GM23338 (cell line): ENCODE measurements around the gene SRMS. TPM values are rescaled to one million over a fixed set of nuclear protein-coding genes. Genes with fewer than 3 reads are reported as not detected.

Experiments
- ATAC-seq: fragments of 200-7000 bp; cut with Tn5 transposase; 3 replicates; pipeline ENCODE4 v1.9.1; 2020
- DNase-seq: peaks from one replicate; pipeline ENCODE4 v3.0.0-alpha.2; 2015; ENCODE audit warnings: low spot score
- H2AFZ ChIP-seq: fragments of 200-600 bp; sonication (generic); 2 replicates; pipeline ENCODE4 v1.8.0; 2016; ENCODE audit warnings: antibody characterized with exemption, mild to moderate bottlenecking, moderate library complexity
- H3F3A ChIP-seq: fragments of 200-600 bp; sonication (generic); replicated peaks from 2 replicates; pipeline ENCODE4 v1.8.0; 2017; ENCODE audit warnings: antibody characterized with exemption, mixed run types, low read depth
- H3K27ac ChIP-seq: fragments of 200-600 bp; sonication (generic); 2 replicates; pipeline ENCODE4 v1.6.1; 2016; ENCODE audit warnings: low read depth
- H3K27me3 ChIP-seq: fragments of 200-600 bp; sonication (generic); 2 replicates; pipeline ENCODE4 v1.8.0; 2016; ENCODE audit warnings: mild to moderate bottlenecking, mixed run types, moderate library complexity; ENCODE audit not compliant: insufficient read depth
- H3K36me3 ChIP-seq: fragments of 200-600 bp; sonication (generic); 2 replicates; pipeline ENCODE4 v1.8.0; 2016; ENCODE audit warnings: mild to moderate bottlenecking; ENCODE audit not compliant: insufficient read depth
- H3K4me1 ChIP-seq: fragments of 200-600 bp; sonication (generic); 2 replicates; pipeline ENCODE4 v1.8.0; 2016; ENCODE audit warnings: mild to moderate bottlenecking, moderate library complexity; ENCODE audit not compliant: insufficient read depth
- H3K4me2 ChIP-seq: fragments of 200-600 bp; sonication (generic); 2 replicates; pipeline ENCODE4 v1.7.1; 2017; ENCODE audit warnings: mixed run types
- H3K4me3 ChIP-seq: fragments of 200-600 bp; sonication (generic); 2 replicates; pipeline ENCODE4 v1.6.1; 2016; ENCODE audit warnings: mixed run types
- H3K79me2 ChIP-seq: fragments of 200-600 bp; sonication (generic); replicated peaks from 2 replicates; pipeline ENCODE4 v1.8.0; 2017; ENCODE audit warnings: mild to moderate bottlenecking; ENCODE audit not compliant: insufficient read depth
- H3K9me2 ChIP-seq: fragments of 200-600 bp; sonication (generic); 2 replicates; pipeline ENCODE4 v1.8.0; 2017; ENCODE audit not compliant: insufficient read depth
- H4K20me1 ChIP-seq: fragments of 200-600 bp; sonication (generic); replicated peaks from 2 replicates; pipeline ENCODE4 v1.8.0; 2017; ENCODE audit warnings: mild to moderate bottlenecking; ENCODE audit not compliant: insufficient read depth
- H3K27ac Mint-ChIP-seq: 2 replicates; pipeline ENCODE4 v1.8.0; 2020; ENCODE audit warnings: inconsistent platforms, mild to moderate bottlenecking, moderate library complexity, mixed read lengths
- H3K27me3 Mint-ChIP-seq: 3 replicates; pipeline ENCODE4 v1.8.0; 2022; ENCODE audit warnings: low read depth, mild to moderate bottlenecking, moderate library complexity, mixed read lengths, inconsistent platforms; ENCODE audit not compliant: insufficient read depth, poor library complexity
- H3K36me3 Mint-ChIP-seq: 3 replicates; pipeline ENCODE4 v1.8.0; 2021; ENCODE audit warnings: low read depth, mild to moderate bottlenecking, inconsistent platforms, moderate library complexity, mixed read lengths
- H3K4me1 Mint-ChIP-seq: 3 replicates; pipeline ENCODE4 v1.8.0; 2020; ENCODE audit warnings: mild to moderate bottlenecking, inconsistent platforms, mixed read lengths
- H3K4me3 Mint-ChIP-seq: 3 replicates; pipeline ENCODE4 v1.8.0; 2021; ENCODE audit warnings: moderate library complexity, mild to moderate bottlenecking, inconsistent platforms, mixed read lengths
- H3K9me3 Mint-ChIP-seq: 3 replicates; pipeline ENCODE4 v1.8.0; 2020; ENCODE audit warnings: moderate library complexity, mild to moderate bottlenecking, inconsistent platforms, mixed read lengths
- CREB1 ChIP-seq: fragments of 250-450 bp; sonication (Bioruptor Pico); IDR thresholded peaks from 2 replicates; pipeline ENCODE4 v1.5.0; 2020; ENCODE audit warnings: low read depth, mild to moderate bottlenecking, moderate library complexity
- EZH2 ChIP-seq: fragments of 200-600 bp; sonication (generic); IDR thresholded peaks from one replicate; pipeline ENCODE4 v1.8.0; 2017; ENCODE audit warnings: antibody characterized with exemption, mild to moderate bottlenecking, low read depth; ENCODE audit not compliant: unreplicated experiment
- EZH2phosphoT487 ChIP-seq: fragments of 200-600 bp; sonication (generic); IDR thresholded peaks from one replicate; pipeline ENCODE4 v1.8.1; 2018; ENCODE audit warnings: antibody characterized with exemption; ENCODE audit not compliant: unreplicated experiment
- JUNB ChIP-seq: IDR thresholded peaks from one replicate; pipeline ENCODE4 v1.6.1; 2016; ENCODE audit warnings: antibody characterized with exemption; ENCODE audit not compliant: unreplicated experiment
- polyA plus RNA-seq: library from polyadenylated mRNA; unstranded; fragments of >200 nt; fragmentation: Nextera tagmentation; extraction: Ambion mirVana; gene quantifications from 2 replicates; pipeline ENCODE4 v1.2.1, GENCODE V29; 2016
- total RNA-seq: library from RNA; depleted of rRNA; stranded (reverse); fragments of >200 nt; shearing (Covaris generic); gene quantifications from 2 replicates; pipeline ENCODE4 v1.2.3, GENCODE V29; 2014
- TF ChIP-seq, protein P1 (sequence below): fragments of 250-450 bp; sonication (Bioruptor Pico); IDR thresholded peaks from 2 replicates; pipeline ENCODE4 v1.5.0; 2020; ENCODE audit warnings: mild to moderate bottlenecking, moderate library complexity
- TF ChIP-seq, protein P2 (sequence below): IDR thresholded peaks from one replicate; pipeline ENCODE4 v1.6.1; 2018; ENCODE audit warnings: antibody characterized with exemption; ENCODE audit not compliant: unreplicated experiment

Gene SRMS
- total and polyA plus RNA-seq, 2 experiments from 2014 or later = 0.23 to 0.59 TPM

DNA sequence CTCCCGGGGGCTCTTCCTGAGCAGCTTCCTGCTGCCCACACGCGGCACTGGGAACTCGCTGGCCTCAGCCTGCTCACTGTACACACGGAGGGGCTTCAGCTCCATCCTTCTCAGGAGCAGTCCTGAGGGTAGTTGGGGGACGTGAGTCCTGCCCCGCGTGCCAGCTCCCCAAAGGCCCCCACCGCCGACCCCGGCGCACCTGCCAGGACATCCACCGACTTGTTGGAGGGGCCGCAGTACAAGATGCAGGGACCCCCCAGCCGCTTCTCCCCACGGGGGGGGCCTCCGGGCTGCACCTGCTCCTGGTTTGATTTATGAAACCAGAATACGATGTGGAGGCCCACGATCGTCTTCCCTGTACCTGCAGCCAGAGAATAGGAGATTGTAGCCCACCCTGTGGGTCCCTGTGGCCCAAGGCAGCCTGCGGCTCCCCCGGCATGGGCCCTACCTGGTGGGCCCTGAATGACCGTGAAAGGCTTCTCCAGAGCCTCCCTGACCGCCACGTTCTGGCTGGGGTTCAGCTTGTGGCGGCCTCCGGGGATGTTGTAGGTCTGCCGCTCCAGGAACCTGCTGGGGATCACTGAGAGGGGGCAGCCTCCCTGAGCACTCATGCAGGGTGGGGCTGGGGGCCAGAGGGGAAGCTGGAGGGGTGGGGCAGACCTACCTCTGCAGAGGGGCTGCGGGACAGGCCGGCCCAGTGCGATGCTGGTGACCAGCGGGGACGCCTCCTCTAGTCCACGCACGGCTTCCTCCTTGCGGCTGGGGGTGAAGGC lies 14.3 kb upstream of the SRMS start (continued):
- TF ChIP-seq JUNB (no peak), CREB1 (CRISPR knock-in tag) (no peak), EZH2phosphoT487 (no peak)
- TF ChIP-seq, protein P1, sequence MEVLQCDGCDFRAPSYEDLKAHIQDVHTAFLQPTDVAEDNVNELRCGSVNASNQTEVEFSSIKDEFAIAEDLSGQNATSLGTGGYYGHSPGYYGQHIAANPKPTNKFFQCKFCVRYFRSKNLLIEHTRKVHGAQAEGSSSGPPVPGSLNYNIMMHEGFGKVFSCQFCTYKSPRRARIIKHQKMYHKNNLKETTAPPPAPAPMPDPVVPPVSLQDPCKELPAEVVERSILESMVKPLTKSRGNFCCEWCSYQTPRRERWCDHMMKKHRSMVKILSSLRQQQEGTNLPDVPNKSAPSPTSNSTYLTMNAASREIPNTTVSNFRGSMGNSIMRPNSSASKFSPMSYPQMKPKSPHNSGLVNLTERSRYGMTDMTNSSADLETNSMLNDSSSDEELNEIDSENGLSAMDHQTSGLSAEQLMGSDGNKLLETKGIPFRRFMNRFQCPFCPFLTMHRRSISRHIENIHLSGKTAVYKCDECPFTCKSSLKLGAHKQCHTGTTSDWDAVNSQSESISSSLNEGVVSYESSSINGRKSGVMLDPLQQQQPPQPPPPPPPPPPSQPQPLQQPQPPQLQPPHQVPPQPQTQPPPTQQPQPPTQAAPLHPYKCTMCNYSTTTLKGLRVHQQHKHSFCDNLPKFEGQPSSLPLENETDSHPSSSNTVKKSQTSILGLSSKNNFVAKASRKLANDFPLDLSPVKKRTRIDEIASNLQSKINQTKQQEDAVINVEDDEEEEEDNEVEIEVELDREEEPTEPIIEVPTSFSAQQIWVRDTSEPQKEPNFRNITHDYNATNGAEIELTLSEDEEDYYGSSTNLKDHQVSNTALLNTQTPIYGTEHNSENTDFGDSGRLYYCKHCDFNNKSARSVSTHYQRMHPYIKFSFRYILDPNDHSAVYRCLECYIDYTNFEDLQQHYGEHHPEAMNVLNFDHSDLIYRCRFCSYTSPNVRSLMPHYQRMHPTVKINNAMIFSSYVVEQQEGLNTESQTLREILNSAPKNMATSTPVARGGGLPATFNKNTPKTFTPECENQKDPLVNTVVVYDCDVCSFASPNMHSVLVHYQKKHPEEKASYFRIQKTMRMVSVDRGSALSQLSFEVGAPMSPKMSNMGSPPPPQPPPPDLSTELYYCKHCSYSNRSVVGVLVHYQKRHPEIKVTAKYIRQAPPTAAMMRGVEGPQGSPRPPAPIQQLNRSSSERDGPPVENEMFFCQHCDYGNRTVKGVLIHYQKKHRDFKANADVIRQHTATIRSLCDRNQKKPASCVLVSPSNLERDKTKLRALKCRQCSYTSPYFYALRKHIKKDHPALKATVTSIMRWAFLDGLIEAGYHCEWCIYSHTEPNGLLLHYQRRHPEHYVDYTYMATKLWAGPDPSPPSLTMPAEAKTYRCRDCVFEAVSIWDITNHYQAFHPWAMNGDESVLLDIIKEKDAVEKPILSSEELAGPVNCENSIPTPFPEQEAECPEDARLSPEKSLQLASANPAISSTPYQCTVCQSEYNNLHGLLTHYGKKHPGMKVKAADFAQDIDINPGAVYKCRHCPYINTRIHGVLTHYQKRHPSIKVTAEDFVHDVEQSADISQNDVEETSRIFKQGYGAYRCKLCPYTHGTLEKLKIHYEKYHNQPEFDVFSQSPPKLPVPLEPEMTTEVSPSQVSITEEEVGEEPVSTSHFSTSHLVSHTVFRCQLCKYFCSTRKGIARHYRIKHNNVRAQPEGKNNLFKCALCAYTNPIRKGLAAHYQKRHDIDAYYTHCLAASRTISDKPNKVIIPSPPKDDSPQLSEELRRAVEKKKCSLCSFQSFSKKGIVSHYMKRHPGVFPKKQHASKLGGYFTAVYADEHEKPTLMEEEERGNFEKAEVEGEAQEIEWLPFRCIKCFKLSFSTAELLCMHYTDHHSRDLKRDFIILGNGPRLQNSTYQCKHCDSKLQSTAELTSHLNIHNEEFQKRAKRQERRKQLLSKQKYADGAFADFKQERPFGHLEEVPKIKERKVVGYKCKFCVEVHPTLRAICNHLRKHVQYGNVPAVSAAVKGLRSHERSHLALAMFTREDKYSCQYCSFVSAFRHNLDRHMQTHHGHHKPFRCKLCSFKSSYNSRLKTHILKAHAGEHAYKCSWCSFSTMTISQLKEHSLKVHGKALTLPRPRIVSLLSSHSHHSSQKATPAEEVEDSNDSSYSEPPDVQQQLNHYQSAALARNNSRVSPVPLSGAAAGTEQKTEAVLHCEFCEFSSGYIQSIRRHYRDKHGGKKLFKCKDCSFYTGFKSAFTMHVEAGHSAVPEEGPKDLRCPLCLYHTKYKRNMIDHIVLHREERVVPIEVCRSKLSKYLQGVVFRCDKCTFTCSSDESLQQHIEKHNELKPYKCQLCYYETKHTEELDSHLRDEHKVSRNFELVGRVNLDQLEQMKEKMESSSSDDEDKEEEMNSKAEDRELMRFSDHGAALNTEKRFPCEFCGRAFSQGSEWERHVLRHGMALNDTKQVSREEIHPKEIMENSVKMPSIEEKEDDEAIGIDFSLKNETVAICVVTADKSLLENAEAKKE = no peak

DNA sequence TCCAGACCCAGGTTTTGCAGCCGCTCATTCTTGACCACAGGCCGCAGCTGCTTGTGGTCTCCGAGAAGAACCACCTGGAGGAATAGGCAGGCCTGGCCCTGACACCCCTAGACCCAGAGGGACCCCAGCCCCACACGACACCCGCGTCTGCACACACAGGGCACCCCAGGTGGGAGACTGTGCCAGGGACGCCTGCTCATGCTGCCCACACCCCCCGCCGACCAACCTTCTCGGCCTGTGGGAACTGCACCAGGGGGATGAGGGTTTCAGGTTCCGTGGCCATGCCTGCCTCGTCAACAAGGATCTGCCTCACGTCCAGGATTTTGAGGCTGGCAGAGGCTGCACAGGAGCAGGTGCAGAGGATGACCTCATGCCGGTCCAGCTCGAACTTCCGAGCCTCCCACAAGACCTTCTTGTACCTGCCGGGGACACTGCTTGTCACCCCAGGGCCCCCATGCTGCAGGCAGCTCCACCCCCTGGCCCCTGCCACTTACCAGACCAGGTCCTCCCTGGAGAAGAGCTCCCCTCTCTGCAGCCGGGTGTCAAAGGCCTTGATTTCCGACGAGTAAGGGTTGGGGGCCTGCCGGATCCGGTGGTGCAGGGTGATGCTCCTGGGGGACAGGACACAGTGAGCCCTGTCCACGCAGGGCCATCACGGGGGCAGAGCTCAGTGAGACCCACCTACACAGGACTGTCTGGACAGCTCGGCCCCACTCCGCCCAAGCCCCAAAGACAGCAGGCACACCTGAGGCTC lies 13.5 kb upstream of the SRMS start:
- Histone ChIP-seq H3K27me3 (no peaks in the 10 kb centered on the region), H4K20me1 (no peaks in the 10 kb centered on the region), H3F3A (0 out of 2 replicates have a peak, but pooled peaks cover 2% of the 10 kb centered on the region), H2AFZ (no peak overlapping the region), H3K27ac (no peak overlapping the region), H3K79me2 (no peaks in the 10 kb centered on the region), H3K9me2 (no peaks in the 10 kb centered on the region), H3K4me2 (no peak overlapping the region), H3K36me3 (no peaks in the 10 kb centered on the region), H3K4me3 (no peak overlapping the region), H3K4me1 (no peaks in the 10 kb centered on the region)
- Mint-ChIP-seq H3K36me3 (peaks cover 3% of the 10 kb centered on the region; the same call in 1 of the 3 replicates), H3K9me3 (peaks cover 4% of the 10 kb centered on the region; the same call in 2 of the 3 replicates), H3K27me3 (no peaks in the 10 kb centered on the region), H3K27ac (no peak overlapping the region), H3K4me3 (no peak overlapping the region), H3K4me1 (peaks cover 4% of the 10 kb centered on the region; the same call in 2 of the 3 replicates)
- ATAC-seq (no peak), DNase-seq (no peak)
- TF ChIP-seq CREB1 (CRISPR knock-in tag) (no peak), EZH2 (no peak)
- TF ChIP-seq, protein P2, sequence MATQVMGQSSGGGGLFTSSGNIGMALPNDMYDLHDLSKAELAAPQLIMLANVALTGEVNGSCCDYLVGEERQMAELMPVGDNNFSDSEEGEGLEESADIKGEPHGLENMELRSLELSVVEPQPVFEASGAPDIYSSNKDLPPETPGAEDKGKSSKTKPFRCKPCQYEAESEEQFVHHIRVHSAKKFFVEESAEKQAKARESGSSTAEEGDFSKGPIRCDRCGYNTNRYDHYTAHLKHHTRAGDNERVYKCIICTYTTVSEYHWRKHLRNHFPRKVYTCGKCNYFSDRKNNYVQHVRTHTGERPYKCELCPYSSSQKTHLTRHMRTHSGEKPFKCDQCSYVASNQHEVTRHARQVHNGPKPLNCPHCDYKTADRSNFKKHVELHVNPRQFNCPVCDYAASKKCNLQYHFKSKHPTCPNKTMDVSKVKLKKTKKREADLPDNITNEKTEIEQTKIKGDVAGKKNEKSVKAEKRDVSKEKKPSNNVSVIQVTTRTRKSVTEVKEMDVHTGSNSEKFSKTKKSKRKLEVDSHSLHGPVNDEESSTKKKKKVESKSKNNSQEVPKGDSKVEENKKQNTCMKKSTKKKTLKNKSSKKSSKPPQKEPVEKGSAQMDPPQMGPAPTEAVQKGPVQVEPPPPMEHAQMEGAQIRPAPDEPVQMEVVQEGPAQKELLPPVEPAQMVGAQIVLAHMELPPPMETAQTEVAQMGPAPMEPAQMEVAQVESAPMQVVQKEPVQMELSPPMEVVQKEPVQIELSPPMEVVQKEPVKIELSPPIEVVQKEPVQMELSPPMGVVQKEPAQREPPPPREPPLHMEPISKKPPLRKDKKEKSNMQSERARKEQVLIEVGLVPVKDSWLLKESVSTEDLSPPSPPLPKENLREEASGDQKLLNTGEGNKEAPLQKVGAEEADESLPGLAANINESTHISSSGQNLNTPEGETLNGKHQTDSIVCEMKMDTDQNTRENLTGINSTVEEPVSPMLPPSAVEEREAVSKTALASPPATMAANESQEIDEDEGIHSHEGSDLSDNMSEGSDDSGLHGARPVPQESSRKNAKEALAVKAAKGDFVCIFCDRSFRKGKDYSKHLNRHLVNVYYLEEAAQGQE = no peak
